PC-9 (cell line): Measurements from ENCODE around the gene CTIF. TPM values are rescaled to one million over a fixed set of nuclear protein-coding genes. Genes with fewer than 3 reads are reported as not detected.

ENCODE experiments used
- BruUV-seq: library from RNA; stranded (reverse); fragments of 400-500 nt; replicated peaks from 2 replicates; lab custom pipeline; 2021; lab: Mats Ljungman, UMichigan
- CTCF ChIA-PET: fragments of 300-600 bp; sonication (Branson Sonifier 250); formaldehyde crosslinking; loops from one replicate; lab custom pipeline; 2022; ENCODE audit warnings: antibody characterized with exemption; lab: Charles Lee
- POLR2A ChIA-PET: fragments of 300-600 bp; sonication (Branson Sonifier 250); formaldehyde crosslinking; loops from one replicate; lab custom pipeline; 2022; ENCODE audit warnings: antibody characterized with exemption; ENCODE audit not compliant: unreplicated experiment; lab: Charles Lee
- DNase-seq, 2 experiments: peaks; one replicate each; pipeline versions ENCODE4 v3.0.0 to v3.0.0-alpha.2; 2015 to 2022; ENCODE audit warnings: mixed read lengths in 1 of 2
- H2AFZ ChIP-seq: fragments of 200-600 bp; sonication (generic); 2 replicates; pipeline ENCODE4 v1.8.1; 2017; ENCODE audit warnings: antibody characterized with exemption
- H3F3A ChIP-seq: fragments of 200-600 bp; sonication (generic); 2 replicates; pipeline ENCODE4 v1.8.1; 2017; ENCODE audit warnings: antibody characterized with exemption, mild to moderate bottlenecking, low read depth; ENCODE audit not compliant: insufficient read depth
- H3K27ac ChIP-seq: fragments of 200-600 bp; sonication (generic); 2 replicates; pipeline ENCODE4 v1.6.1; 2016; ENCODE audit warnings: mixed run types
- H3K27me3 ChIP-seq: fragments of 200-600 bp; sonication (generic); 2 replicates; pipeline ENCODE4 v1.6.1; 2016; ENCODE audit warnings: low read depth, mixed run types; ENCODE audit not compliant: insufficient read depth
- H3K36me3 ChIP-seq: fragments of 200-600 bp; sonication (generic); 2 replicates; pipeline ENCODE4 v1.6.1; 2016; ENCODE audit warnings: low read depth, mixed run types
- H3K4me1 ChIP-seq: fragments of 200-600 bp; sonication (generic); replicated peaks from 2 replicates; pipeline ENCODE4 v1.6.1; 2016; ENCODE audit warnings: mixed run types; ENCODE audit not compliant: insufficient read depth
- H3K4me2 ChIP-seq: fragments of 200-600 bp; sonication (generic); 2 replicates; pipeline ENCODE4 v1.6.1; 2017; ENCODE audit warnings: mixed run types
- H3K4me3 ChIP-seq: fragments of 200-600 bp; sonication (generic); 2 replicates; pipeline ENCODE4 v1.6.1; 2016; ENCODE audit warnings: mixed run types
- H3K79me2 ChIP-seq: fragments of 200-600 bp; sonication (generic); 2 replicates; pipeline ENCODE4 v1.6.1; 2017; ENCODE audit warnings: low read depth, mixed run types
- H3K9me2 ChIP-seq: fragments of 200-600 bp; sonication (generic); 2 replicates; pipeline ENCODE4 v1.8.1; 2017; ENCODE audit warnings: mild to moderate bottlenecking; ENCODE audit not compliant: insufficient read depth
- H3K9me3 ChIP-seq: fragments of 200-600 bp; sonication (generic); 2 replicates; pipeline ENCODE4 v1.8.1; 2016; ENCODE audit warnings: low read depth; ENCODE audit not compliant: insufficient read depth
- H4K20me1 ChIP-seq: fragments of 200-600 bp; sonication (generic); 2 replicates; pipeline ENCODE4 v1.8.1; 2017; ENCODE audit not compliant: insufficient read depth
- EZH2 ChIP-seq: fragments of 200-600 bp; sonication (generic); IDR thresholded peaks from 2 replicates; pipeline ENCODE4 v1.8.0; 2017; ENCODE audit warnings: antibody characterized with exemption, low read depth
- intact Hi-C: fragments of 100-400 bp; cut with micrococcal nuclease; formaldehyde crosslinking; loops from one replicate; pipeline ENCODE4 v1.10.0; 2022; ENCODE audit not compliant: unreplicated experiment
- total RNA-seq: library from RNA; stranded (reverse); gene quantifications from 2 replicates; pipeline ENCODE4 v1.2.3, GENCODE V29; 2021
- TF ChIP-seq, protein P1 (sequence below): fragments of 200-600 bp; sonication (generic); conservative IDR thresholded peaks from 2 replicates; pipeline ENCODE4 v1.6.1; 2017; ENCODE audit warnings: mixed run types, antibody characterized with exemption, mild to moderate bottlenecking, moderate library complexity

CTIF gene
- total RNA-seq, 1 experiment from 2014 or later, result 26.2 TPM

GRCh38 chr18:48514786-48515185 lies 24.0 kb upstream of the CTIF start:
- Histone ChIP-seq H3K4me3 (no peak overlapping the region), H3K27me3 (no peaks in the 10 kb centered on the region), H3K27ac (no peak overlapping the region), H3K4me2 (no peak overlapping the region), H4K20me1 (no peaks in the 10 kb centered on the region), H3K36me3 (no peaks in the 10 kb centered on the region), H3F3A (no peaks in the 10 kb centered on the region), H3K4me1 (peaks cover 10% of the 10 kb centered on the region; the same call in 1 of the 2 replicates), H3K9me2 (no peaks in the 10 kb centered on the region), H3K9me3 (no peaks in the 10 kb centered on the region), H2AFZ (no peak overlapping the region), H3K79me2 (no peaks in the 10 kb centered on the region)
- CTCF ChIA-PET, result no interaction called here
- no peak for DNase-seq
- intact Hi-C loops, result no loop called here
- no peak for TF ChIP-seq EZH2
- POLR2A ChIA-PET, result no interaction called here
- BruUV-seq, result no TSS peak

DNA sequence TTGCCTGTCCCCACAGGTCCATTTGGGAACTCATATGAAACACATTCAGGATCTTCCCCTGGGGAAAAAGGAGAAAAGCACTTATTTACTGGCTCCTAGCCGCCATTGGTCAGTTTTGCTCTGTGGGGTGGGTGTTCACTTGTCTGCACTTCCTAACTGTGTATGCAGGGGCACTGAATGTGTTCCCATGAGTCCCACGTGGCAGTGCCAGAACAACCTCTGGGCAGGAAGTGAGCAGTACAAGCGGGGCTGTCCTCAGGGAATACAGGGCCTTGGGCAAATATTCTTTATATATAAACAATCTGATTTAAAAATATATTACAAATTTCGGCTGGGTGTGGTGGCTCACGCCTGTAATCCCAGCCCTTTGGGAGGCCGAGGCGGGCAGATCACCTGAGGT lies 21.8 kb upstream of the CTIF start:
- POLR2A ChIA-PET, result no interaction called here
- CTCF ChIA-PET, result no interaction called here

GRCh38 chr18:48519431-48520100 lies 19.3 kb upstream of the CTIF start:
- H3K4me1 ChIP-seq, result peaks cover 11% of the 10 kb centered on the region; the same call in 1 of the 2 replicates
- H3K79me2 ChIP-seq, result no peaks in the 10 kb centered on the region
- H3K4me3 ChIP-seq, result no peak overlapping the region
- TF ChIP-seq EZH2, result no peak
- TF ChIP-seq, protein P1, sequence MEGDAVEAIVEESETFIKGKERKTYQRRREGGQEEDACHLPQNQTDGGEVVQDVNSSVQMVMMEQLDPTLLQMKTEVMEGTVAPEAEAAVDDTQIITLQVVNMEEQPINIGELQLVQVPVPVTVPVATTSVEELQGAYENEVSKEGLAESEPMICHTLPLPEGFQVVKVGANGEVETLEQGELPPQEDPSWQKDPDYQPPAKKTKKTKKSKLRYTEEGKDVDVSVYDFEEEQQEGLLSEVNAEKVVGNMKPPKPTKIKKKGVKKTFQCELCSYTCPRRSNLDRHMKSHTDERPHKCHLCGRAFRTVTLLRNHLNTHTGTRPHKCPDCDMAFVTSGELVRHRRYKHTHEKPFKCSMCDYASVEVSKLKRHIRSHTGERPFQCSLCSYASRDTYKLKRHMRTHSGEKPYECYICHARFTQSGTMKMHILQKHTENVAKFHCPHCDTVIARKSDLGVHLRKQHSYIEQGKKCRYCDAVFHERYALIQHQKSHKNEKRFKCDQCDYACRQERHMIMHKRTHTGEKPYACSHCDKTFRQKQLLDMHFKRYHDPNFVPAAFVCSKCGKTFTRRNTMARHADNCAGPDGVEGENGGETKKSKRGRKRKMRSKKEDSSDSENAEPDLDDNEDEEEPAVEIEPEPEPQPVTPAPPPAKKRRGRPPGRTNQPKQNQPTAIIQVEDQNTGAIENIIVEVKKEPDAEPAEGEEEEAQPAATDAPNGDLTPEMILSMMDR, result no peak
- H4K20me1 ChIP-seq, result no peaks in the 10 kb centered on the region
- POLR2A ChIA-PET, result interaction anchor here (0.5 to 0.7 kb wide), 3 partner anchors 15 to 475 kb away, joined by 3 to 6 read pairs (median 4); no protein-coding TSS in a partner anchor
- H3K9me2 ChIP-seq, result no peaks in the 10 kb centered on the region
- no TSS peak for BruUV-seq
- H3K4me2 ChIP-seq, result peak overlapping the region; percentile 6; the same call in 1 of the 2 replicates
- intact Hi-C loops, result no loop called here
- H3F3A ChIP-seq, result no peaks in the 10 kb centered on the region
- CTCF ChIA-PET, result no interaction called here
- no peaks in the 10 kb centered on the region for H3K27me3 ChIP-seq
- no peak overlapping the region for H3K27ac ChIP-seq
- DNase-seq, result no peak
- no peak overlapping the region for H2AFZ ChIP-seq
- no peaks in the 10 kb centered on the region for H3K36me3 ChIP-seq
- no peaks in the 10 kb centered on the region for H3K9me3 ChIP-seq

More for the DNA sequence above, 21.8 kb upstream of the CTIF start:
- Histone ChIP-seq H3K4me1 (peaks cover 11% of the 10 kb centered on the region; the same call in 1 of the 2 replicates), H3K79me2 (no peaks in the 10 kb centered on the region), H2AFZ (no peak overlapping the region), H3K36me3 (no peaks in the 10 kb centered on the region), H3K4me3 (no peak overlapping the region), H3K27me3 (no peaks in the 10 kb centered on the region), H3K4me2 (no peak overlapping the region), H3K9me3 (no peaks in the 10 kb centered on the region), H3F3A (no peaks in the 10 kb centered on the region), H3K27ac (no peak overlapping the region), H4K20me1 (no peaks in the 10 kb centered on the region), H3K9me2 (no peaks in the 10 kb centered on the region)
- DNase-seq, result no peak
- intact Hi-C loops, result no loop called here
- TF ChIP-seq, protein P1, result no peak
- no peak for TF ChIP-seq EZH2
- BruUV-seq, result no TSS peak
